Liver (tissue), 3 donors: ENCODE measurements around the gene PGA5.
"Not testable (repeated sequence)": the region's sequence is repeated elsewhere in the genome, so short reads cannot be mapped to it uniquely, and the experiment has no call there.

Source experiments
- ATF3 ChIP-seq: IDR thresholded peaks from 2 replicates; pipeline ENCODE4 v1.6.1; 2016; ENCODE audit warnings: antibody characterized with exemption
- CTCF ChIP-seq: fragments of 150-350 bp; IDR thresholded peaks from 2 replicates; pipeline ENCODE4 v1.5.1; 2017; ENCODE audit warnings: improper control_type of control experiment, low read depth, low read length; ENCODE audit not compliant: missing input control
- EGR1 ChIP-seq, 2 donors: IDR thresholded peaks; 2 replicates each; pipeline ENCODE4 v1.6.1; 2016 to 2018; ENCODE audit warnings: antibody characterized with exemption in 2 of 2, low read depth in 2 of 2
- FOXA2 ChIP-seq: IDR thresholded peaks from 2 replicates; pipeline ENCODE4 v1.6.1; 2016; ENCODE audit warnings: antibody characterized with exemption
- NR2F2 ChIP-seq: IDR thresholded peaks from 2 replicates; pipeline ENCODE4 v1.6.1; 2016; ENCODE audit warnings: antibody characterized with exemption
- REST ChIP-seq: IDR thresholded peaks from 2 replicates; pipeline ENCODE4 v1.6.1; 2016; ENCODE audit warnings: antibody characterized with exemption, mild to moderate bottlenecking
- SP1 ChIP-seq: IDR thresholded peaks from 2 replicates; pipeline ENCODE4 v1.6.1; 2018; ENCODE audit warnings: antibody characterized with exemption, mild to moderate bottlenecking
- TAF1 ChIP-seq: conservative IDR thresholded peaks from 2 replicates; pipeline ENCODE4 v1.6.1; 2016; ENCODE audit warnings: antibody characterized with exemption, mild to moderate bottlenecking
- YY1 ChIP-seq: IDR thresholded peaks from 2 replicates; pipeline ENCODE4 v1.6.1; 2016; ENCODE audit warnings: antibody characterized with exemption, mild to moderate bottlenecking
- TF ChIP-seq, protein P1 (sequence below): IDR thresholded peaks from 2 replicates; pipeline ENCODE4 v1.6.1; 2016; ENCODE audit warnings: antibody characterized with exemption
- donor health status: healthy.
- donor health status: healthy.

DNA sequence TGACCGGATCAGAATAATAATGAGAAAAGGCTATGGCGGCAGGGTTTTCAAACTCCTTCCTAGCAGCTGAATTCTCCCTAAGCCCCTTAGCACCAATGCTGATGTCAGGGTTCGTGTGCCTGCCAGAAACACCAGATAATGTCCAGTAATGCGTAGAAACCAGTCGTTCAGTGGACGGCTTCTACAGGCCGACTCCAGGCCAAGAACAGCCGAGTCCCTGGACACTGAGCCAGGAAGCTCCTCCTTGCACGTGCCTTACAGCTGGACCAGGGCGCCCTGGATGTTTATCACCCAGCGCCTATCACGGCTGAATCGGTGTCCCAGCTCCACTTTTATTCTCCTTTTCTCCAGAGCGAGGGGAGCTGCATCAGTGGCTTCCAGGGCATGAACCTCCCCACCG lies 28.8 kb upstream of the PGA5 start:
- TF ChIP-seq NR2F2; REST; CTCF; TAF1; FOXA2; ATF3; YY1; SP1; EGR1 (IDR thresholded peaks at IDR 0.05; ENCODE audit: low read depth in 2 of 2): not testable (repeated sequence)
- TF ChIP-seq, protein P1, sequence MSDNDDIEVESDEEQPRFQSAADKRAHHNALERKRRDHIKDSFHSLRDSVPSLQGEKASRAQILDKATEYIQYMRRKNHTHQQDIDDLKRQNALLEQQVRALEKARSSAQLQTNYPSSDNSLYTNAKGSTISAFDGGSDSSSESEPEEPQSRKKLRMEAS, result not testable (repeated sequence)
